ENCODE measurements around the gene RDX. TPM values are rescaled to one million over a fixed set of nuclear protein-coding genes. Genes with fewer than 3 reads are reported as not detected.
"Not testable (repeated sequence)": the region's sequence is repeated elsewhere in the genome, so short reads cannot be mapped to it uniquely, and the experiment has no call there.

The RDX gene
- total RNA-seq, 1 donor from 2014 or later, result 118 TPM

DNA sequence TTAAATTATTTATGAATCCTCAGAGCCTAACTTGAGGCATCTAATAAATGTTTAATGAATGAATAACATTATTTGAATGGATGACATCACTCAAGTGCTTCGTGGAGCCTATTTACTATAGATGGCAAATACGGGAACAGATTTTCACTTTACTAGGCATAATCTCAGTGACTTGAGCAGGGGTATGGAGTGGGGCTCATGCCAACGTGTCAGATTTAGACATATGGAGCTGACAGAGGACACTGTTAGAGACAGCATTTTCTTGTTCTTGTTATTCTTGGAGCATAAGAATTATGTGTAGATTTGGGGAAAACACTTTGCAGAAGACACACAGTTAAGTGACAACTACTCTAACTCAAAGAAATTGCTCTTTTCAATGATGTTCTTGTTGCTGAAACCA is 78.5 kb downstream of the RDX start:
- DNase-seq (ENCODE audit: low spot score), result no peak
- intact Hi-C loops (cut with DNase I), result no loop called here

- DNase-seq (ENCODE audit: low spot score), result no peak
- intact Hi-C loops (cut with DNase I), result no loop called here
These were observed 79.1 kb downstream of the RDX start for GRCh38 chr11:110217223-110217877.

GRCh38 chr11:110209313-110209694 is 87.1 kb downstream of the RDX start:
- intact Hi-C loops (cut with DNase I), result loop anchor here (10.0 kb wide), 2 partner anchors 265 to 1025 kb away; no protein-coding TSS in a partner anchor
- DNase-seq (ENCODE audit: low spot score), result not testable (repeated sequence)

DNA sequence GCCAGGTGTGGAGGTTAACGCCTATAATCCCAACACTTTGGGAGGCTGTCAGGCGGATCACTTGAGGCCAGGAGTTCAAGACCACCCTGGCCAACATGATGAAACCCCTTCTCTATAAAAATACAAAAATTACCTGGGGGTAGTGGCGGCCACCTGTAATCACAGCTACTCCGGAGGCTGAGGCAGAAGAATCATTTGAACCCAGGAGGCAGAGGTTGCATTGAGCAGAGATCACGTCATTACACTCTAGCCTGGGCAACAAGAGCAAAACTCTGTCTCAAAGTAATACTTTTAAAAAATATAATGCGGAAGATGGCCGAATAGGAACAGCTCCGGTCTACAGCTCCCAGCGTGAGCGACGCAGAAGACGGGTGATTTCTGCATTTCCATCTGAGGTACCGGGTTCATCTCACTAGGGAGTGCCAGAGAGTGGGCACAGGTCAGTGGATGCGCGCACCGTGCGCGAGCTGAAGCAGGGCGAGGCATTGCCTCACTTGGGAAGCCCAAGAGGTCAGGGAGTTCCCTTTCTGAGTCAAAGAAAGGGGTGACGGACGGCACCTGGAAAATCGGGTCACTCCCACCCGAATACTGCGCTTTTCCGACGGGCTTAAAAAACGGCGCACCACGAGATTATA is 87.6 kb downstream of the RDX start:
- DNase-seq (ENCODE audit: low spot score), result not testable (repeated sequence)
- intact Hi-C loops (cut with DNase I), result loop anchor here (10.0 kb wide), 2 partner anchors 264 to 1026 kb away; no protein-coding TSS in a partner anchor

GRCh38 chr11:110207123-110207522 is 89.3 kb downstream of the RDX start:
- intact Hi-C loops (cut with DNase I), result loop anchor here (10.0 kb wide), 2 partner anchors 262 to 1028 kb away; no protein-coding TSS in a partner anchor
- DNase-seq (ENCODE audit: low spot score), result no peak

DNA sequence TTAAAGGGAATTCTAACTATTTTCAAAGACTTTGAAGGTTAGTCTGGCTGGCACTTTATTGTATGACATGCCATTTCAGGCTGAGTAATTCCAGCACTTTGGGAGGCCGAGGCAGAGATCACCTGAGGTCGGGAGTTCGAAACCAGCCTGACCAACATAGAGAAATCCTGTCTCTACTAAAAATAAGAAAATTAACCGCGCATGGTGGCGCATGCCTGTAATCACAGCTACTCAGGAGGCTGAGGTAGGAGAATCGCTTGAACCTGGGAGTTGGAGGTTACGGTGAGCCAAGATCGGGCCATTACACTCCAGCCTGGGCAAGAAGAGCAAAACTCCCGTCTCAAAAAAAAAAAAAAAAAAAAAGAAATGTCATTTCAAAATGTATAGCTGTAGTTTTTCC is 95.6 kb downstream of the RDX start:
- DNase-seq (ENCODE audit: low spot score), result no peak
- intact Hi-C loops (cut with DNase I), result loop anchor here (1.0 to 10.0 kb wide), 5 partner anchors 164 to 1034 kb away; no protein-coding TSS in a partner anchor

DNA sequence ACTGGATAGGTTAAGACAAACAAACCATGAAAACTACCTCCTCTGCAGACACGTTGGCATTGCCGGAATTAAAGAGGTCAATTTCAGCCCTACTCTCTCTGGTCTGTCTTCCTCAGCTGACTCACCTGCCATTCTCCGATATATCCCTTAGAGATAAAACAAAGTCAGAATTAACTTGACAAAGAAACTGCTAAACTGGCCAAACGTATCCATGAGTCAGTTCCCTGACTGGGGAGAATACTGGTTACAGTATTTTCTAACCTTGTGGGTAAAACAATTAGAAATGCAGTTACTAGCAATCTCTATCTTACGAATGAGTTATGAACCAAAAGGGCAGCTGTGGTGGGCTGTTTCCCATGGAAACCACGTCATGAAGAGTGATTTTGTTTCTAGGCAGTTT is 96.2 kb downstream of the RDX start:
- intact Hi-C loops (cut with DNase I), result loop anchor here (2.0 to 10.0 kb wide), 4 partner anchors 177 to 1035 kb away; no protein-coding TSS in a partner anchor
- no peak for DNase-seq (ENCODE audit: low spot score)

DNA sequence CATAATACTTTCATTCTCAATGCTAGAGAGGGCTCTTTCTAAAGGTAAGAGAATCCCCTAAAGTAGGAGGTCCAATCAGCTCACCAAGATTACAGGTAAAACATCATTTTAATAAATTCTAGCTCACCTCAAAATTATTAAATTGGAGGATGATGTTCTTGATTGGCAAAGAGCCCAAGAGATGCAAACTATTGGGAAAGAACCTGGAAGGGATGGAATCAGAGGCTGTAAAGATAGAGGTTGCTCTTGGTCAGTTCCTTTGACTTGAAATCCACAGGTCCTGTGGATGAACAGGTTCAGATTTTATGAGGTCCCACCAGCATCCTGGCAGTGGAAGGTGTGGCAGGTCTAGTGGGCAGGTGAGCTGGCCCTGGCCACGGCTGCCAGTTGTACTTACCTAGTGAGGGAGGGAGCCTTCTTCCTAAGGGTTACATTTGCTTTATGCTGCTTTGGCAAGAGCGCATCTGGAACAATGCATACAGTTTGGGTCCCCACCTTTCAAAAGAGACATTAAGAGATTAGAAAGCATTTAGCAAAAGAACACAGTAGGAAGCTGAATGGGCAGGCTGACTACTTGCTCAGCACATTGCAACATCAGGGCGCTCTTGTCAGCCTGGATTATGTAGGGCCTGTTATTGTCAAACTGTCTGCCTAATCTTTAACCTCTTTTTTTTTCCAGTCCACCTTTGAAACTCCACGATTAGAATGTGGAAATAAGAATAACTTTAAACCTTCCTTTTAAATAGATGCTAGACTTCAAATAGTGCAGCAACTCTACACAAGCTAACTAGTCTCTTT is 97.0 kb downstream of the RDX start:
- intact Hi-C loops (cut with DNase I), result no loop called here
- DNase-seq (ENCODE audit: low spot score), result no peak

DNA sequence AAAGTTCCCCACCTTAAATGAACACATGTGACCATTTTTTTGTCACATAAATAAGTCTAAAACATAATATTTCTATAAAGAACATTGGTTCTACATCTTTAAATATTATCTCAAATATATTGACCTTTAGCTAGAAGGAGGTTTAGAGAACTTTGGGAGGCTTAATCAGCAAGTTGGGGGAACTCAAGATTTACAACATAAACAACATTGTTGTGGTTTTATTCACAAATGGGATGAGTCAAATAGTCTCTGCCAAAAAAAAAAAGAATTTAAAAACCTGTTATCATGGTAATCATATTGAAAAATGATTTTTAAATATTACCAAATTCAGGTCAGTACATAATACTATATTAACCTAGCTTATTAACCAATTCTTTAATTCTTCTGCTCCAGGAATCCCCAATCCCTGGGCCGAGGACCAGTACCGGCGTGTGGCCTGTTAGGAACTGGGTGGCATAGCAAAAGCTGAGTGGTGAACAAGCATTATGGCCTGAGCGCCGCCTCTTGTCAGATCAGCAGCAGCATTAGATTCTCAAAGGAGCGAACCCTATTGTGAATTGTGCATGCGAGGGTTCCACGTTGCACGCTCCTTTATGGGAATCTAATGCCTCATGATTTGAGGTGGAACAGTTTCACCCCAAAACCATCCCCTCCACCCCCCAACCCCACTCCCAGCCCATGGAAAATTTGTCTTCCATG is 98.2 kb downstream of the RDX start:
- intact Hi-C loops (cut with DNase I), result no loop called here
- no peak for DNase-seq (ENCODE audit: low spot score)

GRCh38 chr11:110196884-110197420 is 99.5 kb downstream of the RDX start:
- no peak for DNase-seq (ENCODE audit: low spot score)
- intact Hi-C loops (cut with DNase I), result no loop called here

DNA sequence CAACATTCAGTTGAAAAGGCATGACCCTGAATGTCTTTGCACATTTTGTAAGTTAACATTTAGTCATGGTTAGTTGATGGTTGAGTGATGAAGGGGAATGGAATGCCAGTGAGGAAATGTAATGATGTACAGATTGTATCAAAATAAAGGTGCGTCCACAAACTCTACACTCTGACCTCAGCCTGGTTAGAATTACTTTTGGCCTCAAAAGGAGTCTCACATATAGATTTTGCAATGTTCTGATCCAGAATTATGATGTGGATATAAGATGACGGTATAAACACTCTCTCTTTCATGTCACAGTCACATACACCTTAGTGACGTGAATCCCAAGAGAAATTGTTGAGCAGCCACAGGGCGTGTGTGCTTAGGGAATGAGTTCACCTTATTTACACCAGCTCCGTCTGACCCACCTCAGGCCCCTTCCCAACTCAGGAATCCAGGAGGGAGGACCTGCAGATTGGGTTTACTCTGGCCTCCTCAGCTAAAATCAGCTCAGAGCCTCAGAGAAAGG is 100.1 kb downstream of the RDX start:
- no peak for DNase-seq (ENCODE audit: low spot score)
- intact Hi-C loops (cut with DNase I), result no loop called here

GRCh38 chr11:110194211-110194766 is 102.1 kb downstream of the RDX start:
- DNase-seq (ENCODE audit: low spot score); intact Hi-C loops (cut with DNase I): not testable (repeated sequence)

- intact Hi-C loops (cut with DNase I); DNase-seq (ENCODE audit: low spot score): not testable (repeated sequence)
These were observed 103.7 kb downstream of the RDX start for GRCh38 chr11:110192604-110193282.

DNA sequence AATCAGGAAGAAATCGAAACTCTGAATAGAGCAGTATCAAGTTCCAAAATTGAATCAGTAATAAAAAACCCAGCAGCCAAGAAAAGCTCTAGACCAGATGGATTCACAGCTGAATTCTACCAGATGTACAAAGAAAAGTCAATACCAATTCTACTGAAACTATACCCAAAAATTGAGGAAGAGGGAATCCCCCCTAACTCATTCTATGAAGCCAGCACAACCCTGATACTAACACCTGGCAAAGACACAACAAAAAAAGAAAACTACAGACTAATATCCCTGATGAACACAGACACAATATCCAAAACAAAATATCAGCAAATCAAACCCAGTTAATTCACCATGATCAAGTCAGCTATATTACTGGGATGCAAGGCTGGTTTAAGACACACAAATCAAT is 105.5 kb downstream of the RDX start:
- DNase-seq (ENCODE audit: low spot score), result no peak
- intact Hi-C loops (cut with DNase I), result no loop called here

- intact Hi-C loops (cut with DNase I), result no loop called here
- no peak for DNase-seq (ENCODE audit: low spot score)
These were observed 108.7 kb downstream of the RDX start for GRCh38 chr11:110187731-110188130.

GRCh38 chr11:110186867-110187266 is 109.5 kb downstream of the RDX start:
- no peak for DNase-seq (ENCODE audit: low spot score)
- intact Hi-C loops (cut with DNase I), result no loop called here

GRCh38 chr11:110186456-110186855 is 110.0 kb downstream of the RDX start:
- intact Hi-C loops (cut with DNase I), result no loop called here
- no peak for DNase-seq (ENCODE audit: low spot score)

DNA sequence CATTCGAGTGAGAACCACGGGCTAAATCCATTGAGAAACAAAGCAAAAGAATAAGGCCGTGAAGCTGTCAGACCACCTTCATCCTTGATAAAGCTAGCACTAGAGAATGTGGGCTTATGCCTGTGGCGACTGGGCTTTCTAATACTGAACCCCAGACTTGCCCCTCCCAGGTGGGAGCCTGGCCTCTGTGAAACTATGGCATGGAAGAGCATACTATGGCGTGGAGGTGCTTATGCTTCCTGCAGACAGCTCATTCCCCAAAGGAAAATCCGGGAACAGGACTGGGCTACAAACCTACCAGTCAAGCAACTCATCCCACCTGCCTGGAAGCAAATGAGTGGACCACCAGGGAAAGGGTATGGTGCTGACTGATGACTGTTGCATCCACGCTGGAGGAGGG is 110.8 kb downstream of the RDX start:
- DNase-seq (ENCODE audit: low spot score), result no peak
- intact Hi-C loops (cut with DNase I), result no loop called here

Measured in cardiac septum (tissue), 1 donor.